WTC11 (cell line): ENCODE results near the gene CIBAR2. TPM values are rescaled to one million over a fixed set of nuclear protein-coding genes. Genes with fewer than 3 reads are reported as not detected.

Source experiments
- ATAC-seq: fragments of 200-7000 bp; cut with Tn5 transposase; 2 replicates; pipeline ENCODE4 v1.10.0; 2021; ENCODE audit warnings: mild to moderate bottlenecking, moderate library complexity
- CTCF ChIA-PET: fragments of 300-600 bp; sonication (Branson Sonifier 250); formaldehyde crosslinking; loops from one replicate; lab custom pipeline; 2021; ENCODE audit warnings: antibody characterized with exemption; lab: Charles Lee
- POLR2A ChIA-PET: fragments of 350-600 bp; sonication (Branson Sonifier 250); formaldehyde crosslinking; loops from one replicate; lab custom pipeline; 2021; ENCODE audit warnings: antibody characterized with exemption; lab: Charles Lee
- DNase-seq: peaks from one replicate; pipeline ENCODE4 v3.0.0; 2021; ENCODE audit warnings: low spot score
- H3K27ac Mint-ChIP-seq: 2 replicates; pipeline ENCODE4 v1.8.0; 2021; ENCODE audit warnings: mixed read lengths
- H3K27me3 Mint-ChIP-seq: 2 replicates; pipeline ENCODE4 v1.8.0; 2021; ENCODE audit warnings: low read depth, mild to moderate bottlenecking, moderate library complexity, mixed read lengths
- H3K36me3 Mint-ChIP-seq: 2 replicates; pipeline ENCODE4 v1.8.0; 2021; ENCODE audit warnings: mixed read lengths
- H3K4me1 Mint-ChIP-seq: 2 replicates; pipeline ENCODE4 v1.8.0; 2022; ENCODE audit warnings: mixed read lengths
- H3K4me3 Mint-ChIP-seq: 2 replicates; pipeline ENCODE4 v1.8.0; 2021; ENCODE audit warnings: mild to moderate bottlenecking, moderate library complexity, mixed read lengths
- H3K9me3 Mint-ChIP-seq: 2 replicates; pipeline ENCODE4 v1.8.0; 2021; ENCODE audit warnings: mixed read lengths
- ATF6 ChIP-seq: sonication (generic); formaldehyde crosslinking; IDR thresholded peaks from 2 replicates; pipeline ENCODE4 v1.8.1; 2023; ENCODE audit warnings: mild to moderate bottlenecking, missing genetic modification reagents
- CREM ChIP-seq: sonication (generic); formaldehyde crosslinking; IDR thresholded peaks from 2 replicates; pipeline ENCODE4 v1.8.1; 2022; ENCODE audit warnings: mild to moderate bottlenecking, missing genetic modification reagents, moderate library complexity
- CTCF ChIP-seq: fragments of 200-600 bp; IDR thresholded peaks from 2 replicates; pipeline ENCODE4 v1.8.0; 2022; ENCODE audit warnings: antibody characterized with exemption
- E2F1 ChIP-seq: sonication (generic); formaldehyde crosslinking; IDR thresholded peaks from 2 replicates; pipeline ENCODE4 v1.8.0; 2022; ENCODE audit warnings: mild to moderate bottlenecking, missing genetic modification reagents
- EMX1 ChIP-seq: fragments of 250-450 bp; sonication (Bioruptor Pico); IDR thresholded peaks from 2 replicates; pipeline ENCODE4 v1.8.0; 2021; ENCODE audit warnings: mild to moderate bottlenecking
- FOXJ3 ChIP-seq: sonication (generic); formaldehyde crosslinking; IDR thresholded peaks from 2 replicates; pipeline ENCODE4 v1.9.0; 2021; ENCODE audit warnings: missing genetic modification reagents, mild to moderate bottlenecking, borderline replicate concordance
- FOXK1 ChIP-seq: sonication (generic); formaldehyde crosslinking; IDR thresholded peaks from 2 replicates; pipeline ENCODE4 v1.8.0; 2022; ENCODE audit warnings: mild to moderate bottlenecking, moderate library complexity, missing genetic modification reagents
- HMGXB4 ChIP-seq: sonication (generic); formaldehyde crosslinking; IDR thresholded peaks from 2 replicates; pipeline ENCODE4 v1.8.1; 2023; ENCODE audit warnings: mild to moderate bottlenecking, moderate library complexity, missing genetic modification reagents
- MXD4 ChIP-seq: fragments of 250-450 bp; sonication (Bioruptor Pico); IDR thresholded peaks from 2 replicates; pipeline ENCODE4 v1.8.0; 2021; ENCODE audit warnings: mild to moderate bottlenecking, moderate library complexity, borderline replicate concordance
- RELA ChIP-seq: sonication (generic); formaldehyde crosslinking; IDR thresholded peaks from 2 replicates; pipeline ENCODE4 v1.8.1; 2022; ENCODE audit warnings: missing genetic modification reagents, mild to moderate bottlenecking, borderline replicate concordance
- SP1 ChIP-seq: sonication (generic); formaldehyde crosslinking; conservative IDR thresholded peaks from 2 replicates; pipeline ENCODE4 v1.8.1; 2022; ENCODE audit warnings: missing genetic modification reagents
- TEAD1 ChIP-seq: sonication (generic); formaldehyde crosslinking; IDR thresholded peaks from 2 replicates; pipeline ENCODE4 v1.8.0; 2022; ENCODE audit warnings: mild to moderate bottlenecking, missing genetic modification reagents
- ZNF281 ChIP-seq: sonication (generic); formaldehyde crosslinking; IDR thresholded peaks from 2 replicates; pipeline ENCODE4 v1.8.0; 2023; ENCODE audit warnings: mild to moderate bottlenecking, missing genetic modification reagents
- ZNF671 ChIP-seq: fragments of 250-450 bp; sonication (Bioruptor Pico); IDR thresholded peaks from 2 replicates; pipeline ENCODE4 v1.8.0; 2021; ENCODE audit warnings: mild to moderate bottlenecking
- total RNA-seq: library from RNA; stranded (reverse); gene quantifications from 3 replicates; pipeline ENCODE4 v1.2.3, GENCODE V29; 2021
- TF ChIP-seq, protein P1 (sequence below): sonication (generic); formaldehyde crosslinking; IDR thresholded peaks from 2 replicates; pipeline ENCODE4 v1.8.0; 2022; ENCODE audit warnings: mild to moderate bottlenecking, missing genetic modification reagents
- TF ChIP-seq, protein P2 (sequence below): fragments of 250-450 bp; sonication (Bioruptor Pico); IDR thresholded peaks from 2 replicates; pipeline ENCODE4 v2.1.2; 2022; ENCODE audit warnings: mild to moderate bottlenecking, moderate library complexity
- TF ChIP-seq, protein P3 (sequence below): fragments of 250-450 bp; sonication (Bioruptor Pico); IDR thresholded peaks from 2 replicates; pipeline ENCODE4 v1.9.0; 2021; ENCODE audit warnings: moderate library complexity, mild to moderate bottlenecking, inconsistent platforms, borderline replicate concordance
- TF ChIP-seq, protein P4 (sequence below): sonication (generic); formaldehyde crosslinking; IDR thresholded peaks from 2 replicates; pipeline ENCODE4 v1.8.0; 2023; ENCODE audit warnings: missing genetic modification reagents, mild to moderate bottlenecking, borderline replicate concordance

CIBAR2 gene
- total RNA-seq, 1 experiment from 2014 or later: not detected

- TF ChIP-seq ATF6 (CRISPR knock-in tag) (no peak), HMGXB4 (CRISPR knock-in tag) (no peak)
Observed at GRCh38 chr16:85093705-85094104, 18.6 kb downstream of the CIBAR2 start (continued).

DNA sequence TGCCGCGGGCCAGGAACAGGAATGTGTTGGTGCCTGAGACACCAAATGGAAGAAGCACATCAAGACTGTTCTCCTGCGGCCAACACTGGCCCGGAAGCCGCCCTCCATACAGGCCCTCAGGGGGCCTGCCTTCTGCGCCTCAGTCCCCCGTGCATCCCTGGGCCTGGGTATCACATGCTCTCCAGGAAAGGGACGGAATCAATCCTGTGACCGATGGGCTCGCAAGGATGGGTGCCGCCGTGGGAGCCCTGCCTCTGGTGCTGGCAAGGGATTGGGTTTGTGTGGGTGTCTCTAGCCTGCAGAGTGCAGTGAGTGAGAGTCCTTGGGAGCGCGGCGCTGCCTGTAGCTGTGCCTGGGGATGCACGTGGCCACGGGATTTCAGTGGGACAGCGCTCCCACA is 19.4 kb downstream of the CIBAR2 start:
- no peaks in the 10 kb centered on the region for H3K9me3 Mint-ChIP-seq
- CTCF ChIA-PET: no interaction called here
- H3K27me3 Mint-ChIP-seq: no peaks in the 10 kb centered on the region; the same call in 1 of the 2 replicates
- no peak overlapping the region for H3K27ac Mint-ChIP-seq
- H3K4me1 Mint-ChIP-seq: peaks cover 14% of the 10 kb centered on the region
- no peaks in the 10 kb centered on the region for H3K36me3 Mint-ChIP-seq
- DNase-seq (no peak), ATAC-seq (no peak)
- H3K4me3 Mint-ChIP-seq: no peak overlapping the region
- POLR2A ChIA-PET: no interaction called here
- no peak for TF ChIP-seq RELA (CRISPR knock-in tag)
- TF ChIP-seq EMX1: no peak
- TF ChIP-seq, protein P1, sequence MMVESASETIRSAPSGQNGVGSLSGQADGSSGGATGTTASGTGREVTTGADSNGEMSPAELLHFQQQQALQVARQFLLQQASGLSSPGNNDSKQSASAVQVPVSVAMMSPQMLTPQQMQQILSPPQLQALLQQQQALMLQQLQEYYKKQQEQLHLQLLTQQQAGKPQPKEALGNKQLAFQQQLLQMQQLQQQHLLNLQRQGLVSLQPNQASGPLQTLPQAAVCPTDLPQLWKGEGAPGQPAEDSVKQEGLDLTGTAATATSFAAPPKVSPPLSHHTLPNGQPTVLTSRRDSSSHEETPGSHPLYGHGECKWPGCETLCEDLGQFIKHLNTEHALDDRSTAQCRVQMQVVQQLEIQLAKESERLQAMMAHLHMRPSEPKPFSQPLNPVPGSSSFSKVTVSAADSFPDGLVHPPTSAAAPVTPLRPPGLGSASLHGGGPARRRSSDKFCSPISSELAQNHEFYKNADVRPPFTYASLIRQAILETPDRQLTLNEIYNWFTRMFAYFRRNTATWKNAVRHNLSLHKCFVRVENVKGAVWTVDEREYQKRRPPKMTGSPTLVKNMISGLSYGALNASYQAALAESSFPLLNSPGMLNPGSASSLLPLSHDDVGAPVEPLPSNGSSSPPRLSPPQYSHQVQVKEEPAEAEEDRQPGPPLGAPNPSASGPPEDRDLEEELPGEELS (CRISPR knock-in tag): no peak
- no peak for TF ChIP-seq FOXJ3
- no peak for TF ChIP-seq SP1 (CRISPR knock-in tag)
- TF ChIP-seq, protein P2, sequence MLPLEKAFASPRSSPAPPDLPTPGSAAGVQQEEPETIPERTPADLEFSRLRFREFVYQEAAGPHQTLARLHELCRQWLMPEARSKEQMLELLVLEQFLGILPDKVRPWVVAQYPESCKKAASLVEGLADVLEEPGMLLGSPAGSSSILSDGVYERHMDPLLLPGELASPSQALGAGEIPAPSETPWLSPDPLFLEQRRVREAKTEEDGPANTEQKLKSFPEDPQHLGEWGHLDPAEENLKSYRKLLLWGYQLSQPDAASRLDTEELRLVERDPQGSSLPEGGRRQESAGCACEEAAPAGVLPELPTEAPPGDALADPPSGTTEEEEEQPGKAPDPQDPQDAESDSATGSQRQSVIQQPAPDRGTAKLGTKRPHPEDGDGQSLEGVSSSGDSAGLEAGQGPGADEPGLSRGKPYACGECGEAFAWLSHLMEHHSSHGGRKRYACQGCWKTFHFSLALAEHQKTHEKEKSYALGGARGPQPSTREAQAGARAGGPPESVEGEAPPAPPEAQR (CRISPR knock-in tag): no peak
- TF ChIP-seq FOXK1 (CRISPR knock-in tag): no peak
- TF ChIP-seq, protein P3, sequence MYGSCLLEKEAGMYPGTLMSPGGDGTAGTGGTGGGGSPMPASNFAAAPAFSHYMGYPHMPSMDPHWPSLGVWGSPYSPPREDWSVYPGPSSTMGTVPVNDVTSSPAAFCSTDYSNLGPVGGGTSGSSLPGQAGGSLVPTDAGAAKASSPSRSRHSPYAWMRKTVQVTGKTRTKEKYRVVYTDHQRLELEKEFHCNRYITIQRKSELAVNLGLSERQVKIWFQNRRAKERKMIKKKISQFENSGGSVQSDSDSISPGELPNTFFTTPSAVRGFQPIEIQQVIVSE (CRISPR knock-in tag): no peak
- TF ChIP-seq ZNF281 (CRISPR knock-in tag): no peak
- TF ChIP-seq CTCF: no peak
- TF ChIP-seq E2F1 (CRISPR knock-in tag): no peak
- TF ChIP-seq CREM (CRISPR knock-in tag): no peak
- TF ChIP-seq TEAD1 (CRISPR knock-in tag): no peak
- TF ChIP-seq MXD4 (CRISPR knock-in tag): no peak
- TF ChIP-seq, protein P4, sequence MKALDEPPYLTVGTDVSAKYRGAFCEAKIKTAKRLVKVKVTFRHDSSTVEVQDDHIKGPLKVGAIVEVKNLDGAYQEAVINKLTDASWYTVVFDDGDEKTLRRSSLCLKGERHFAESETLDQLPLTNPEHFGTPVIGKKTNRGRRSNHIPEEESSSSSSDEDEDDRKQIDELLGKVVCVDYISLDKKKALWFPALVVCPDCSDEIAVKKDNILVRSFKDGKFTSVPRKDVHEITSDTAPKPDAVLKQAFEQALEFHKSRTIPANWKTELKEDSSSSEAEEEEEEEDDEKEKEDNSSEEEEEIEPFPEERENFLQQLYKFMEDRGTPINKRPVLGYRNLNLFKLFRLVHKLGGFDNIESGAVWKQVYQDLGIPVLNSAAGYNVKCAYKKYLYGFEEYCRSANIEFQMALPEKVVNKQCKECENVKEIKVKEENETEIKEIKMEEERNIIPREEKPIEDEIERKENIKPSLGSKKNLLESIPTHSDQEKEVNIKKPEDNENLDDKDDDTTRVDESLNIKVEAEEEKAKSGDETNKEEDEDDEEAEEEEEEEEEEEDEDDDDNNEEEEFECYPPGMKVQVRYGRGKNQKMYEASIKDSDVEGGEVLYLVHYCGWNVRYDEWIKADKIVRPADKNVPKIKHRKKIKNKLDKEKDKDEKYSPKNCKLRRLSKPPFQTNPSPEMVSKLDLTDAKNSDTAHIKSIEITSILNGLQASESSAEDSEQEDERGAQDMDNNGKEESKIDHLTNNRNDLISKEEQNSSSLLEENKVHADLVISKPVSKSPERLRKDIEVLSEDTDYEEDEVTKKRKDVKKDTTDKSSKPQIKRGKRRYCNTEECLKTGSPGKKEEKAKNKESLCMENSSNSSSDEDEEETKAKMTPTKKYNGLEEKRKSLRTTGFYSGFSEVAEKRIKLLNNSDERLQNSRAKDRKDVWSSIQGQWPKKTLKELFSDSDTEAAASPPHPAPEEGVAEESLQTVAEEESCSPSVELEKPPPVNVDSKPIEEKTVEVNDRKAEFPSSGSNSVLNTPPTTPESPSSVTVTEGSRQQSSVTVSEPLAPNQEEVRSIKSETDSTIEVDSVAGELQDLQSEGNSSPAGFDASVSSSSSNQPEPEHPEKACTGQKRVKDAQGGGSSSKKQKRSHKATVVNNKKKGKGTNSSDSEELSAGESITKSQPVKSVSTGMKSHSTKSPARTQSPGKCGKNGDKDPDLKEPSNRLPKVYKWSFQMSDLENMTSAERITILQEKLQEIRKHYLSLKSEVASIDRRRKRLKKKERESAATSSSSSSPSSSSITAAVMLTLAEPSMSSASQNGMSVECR (CRISPR knock-in tag): no peak
- no peak for TF ChIP-seq ZNF671 (CRISPR knock-in tag)
